ENCODE data around the gene HOMER3.

Gene HOMER3

GRCh38 chr19:18940769-18941627 is at the start of gene HOMER3:
Gene HOMER3 (minus strand): TSS chr19:18941217. CDS start chr19:18938982, 2,235 bp downstream.
- DNase-seq (ENCODE audit: low read depth) = peak; percentile 71

DNA sequence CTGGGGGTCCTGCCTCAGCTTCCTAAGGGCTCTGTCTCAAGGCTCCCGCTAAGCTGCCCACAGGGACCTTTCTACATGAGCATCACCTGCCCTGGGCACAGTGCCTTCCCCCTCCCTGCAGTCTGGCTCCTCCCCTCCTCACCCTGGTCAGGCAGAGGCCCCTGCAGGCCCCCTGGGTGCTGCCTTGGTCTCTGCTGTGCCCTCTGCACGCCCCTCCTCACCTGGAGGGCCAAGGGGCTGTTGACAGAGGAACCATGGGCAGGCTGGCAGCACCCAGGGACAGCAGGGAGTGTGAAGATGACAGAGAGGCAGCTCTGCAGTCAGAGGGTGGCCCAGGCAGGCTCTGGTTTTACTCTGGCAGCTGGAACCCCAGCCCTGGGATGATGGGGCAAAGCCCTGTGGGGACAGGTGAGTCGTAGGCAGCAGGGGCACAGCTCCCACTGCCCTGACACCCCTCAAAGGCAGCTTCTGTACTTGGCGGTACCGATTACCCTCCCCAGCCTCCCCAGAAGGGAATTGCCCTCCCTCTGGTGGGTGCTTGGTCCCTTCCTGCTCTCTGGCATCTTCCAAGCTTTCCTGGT is 49.2 kb upstream of the HOMER3 start:
- DNase-seq (ENCODE audit: low read depth) = no peak

- DNase-seq (ENCODE audit: low read depth) = no peak
Observed at GRCh38 chr19:18989316-18989715, 48.3 kb upstream of the HOMER3 start.

DNA sequence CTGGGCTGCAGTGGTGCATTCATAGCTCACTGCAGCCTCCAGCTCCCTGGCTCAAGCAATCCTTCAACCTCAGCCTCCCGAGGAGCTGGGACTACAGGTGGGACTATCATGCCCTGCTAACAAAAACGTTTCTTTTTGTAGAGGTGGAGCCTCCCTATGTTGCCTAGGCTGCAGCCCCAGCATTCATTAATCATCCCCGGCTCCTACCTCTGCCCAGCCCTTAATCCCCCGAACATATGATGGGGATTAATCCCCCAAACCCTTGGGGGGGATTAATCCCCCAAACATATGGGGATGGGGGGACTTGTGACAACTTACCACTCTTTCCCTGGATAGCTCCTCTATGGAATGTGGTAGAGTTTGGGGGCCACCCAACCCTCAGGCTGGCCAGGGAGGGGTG is 46.4 kb upstream of the HOMER3 start:
- DNase-seq (ENCODE audit: low read depth) = no peak

DNA sequence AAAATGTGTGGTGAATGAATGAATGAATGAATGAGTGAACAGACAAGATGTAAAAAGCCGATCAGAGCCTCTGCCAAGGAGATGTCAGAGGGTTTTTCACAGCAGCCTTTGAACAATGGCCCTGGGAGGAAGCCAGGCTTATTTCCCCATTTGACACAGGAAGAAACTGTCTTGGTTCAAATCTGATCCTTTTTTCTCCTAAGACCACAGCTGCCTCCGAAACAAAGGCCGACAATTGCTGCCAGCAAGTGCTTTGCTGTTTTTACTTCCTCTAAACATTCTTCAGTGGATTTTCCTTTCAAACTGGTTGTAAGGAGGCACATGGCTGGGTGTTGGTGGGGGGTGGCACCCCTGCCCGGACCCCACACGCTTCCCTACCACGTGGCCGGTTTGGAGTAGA is 44.2 kb upstream of the HOMER3 start:
- DNase-seq (ENCODE audit: low read depth) = no peak

DNA sequence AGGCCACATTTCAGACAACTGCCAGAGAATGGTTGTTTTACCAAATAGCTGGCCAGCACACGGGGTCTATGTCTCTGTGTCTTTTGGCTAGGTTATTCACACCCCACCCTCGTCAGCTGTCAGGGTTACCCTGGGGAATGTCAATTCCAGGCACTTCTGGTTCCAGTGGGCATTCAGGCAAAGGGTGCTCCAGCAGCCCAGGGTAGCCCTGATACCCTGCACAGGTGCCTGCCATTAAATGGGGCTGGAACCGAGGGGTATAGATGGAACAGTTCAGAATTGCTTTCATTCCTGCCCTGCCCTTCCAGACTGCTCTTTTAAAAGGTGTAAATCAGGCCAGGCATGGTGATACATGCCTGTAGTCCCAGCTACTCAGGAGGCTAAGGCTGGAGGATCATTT is 43.2 kb upstream of the HOMER3 start:
- no peak for DNase-seq (ENCODE audit: low read depth)

GRCh38 chr19:18982669-18983068 is 41.7 kb upstream of the HOMER3 start:
- DNase-seq (ENCODE audit: low read depth) = no peak

- no peak for DNase-seq (ENCODE audit: low read depth)
Observed at GRCh38 chr19:18980432-18981020, 39.5 kb upstream of the HOMER3 start.

GRCh38 chr19:18978616-18979015 is 37.6 kb upstream of the HOMER3 start:
- DNase-seq (ENCODE audit: low read depth) = no peak

GRCh38 chr19:18975869-18976268 is 34.9 kb upstream of the HOMER3 start:
- DNase-seq (ENCODE audit: low read depth) = no peak

- DNase-seq (ENCODE audit: low read depth) = no peak
Observed at GRCh38 chr19:18975011-18975410, 34.0 kb upstream of the HOMER3 start.

GRCh38 chr19:18972851-18973250 is 31.8 kb upstream of the HOMER3 start:
- no peak for DNase-seq (ENCODE audit: low read depth)

- DNase-seq (ENCODE audit: low read depth) = no peak
Observed at GRCh38 chr19:18972301-18972811, 31.3 kb upstream of the HOMER3 start.

GRCh38 chr19:18969931-18970659 is 29.1 kb upstream of the HOMER3 start:
- no peak for DNase-seq (ENCODE audit: low read depth)

GRCh38 chr19:18967358-18968146 is 26.5 kb upstream of the HOMER3 start:
- no peak for DNase-seq (ENCODE audit: low read depth)

GRCh38 chr19:18966307-18966706 is 25.3 kb upstream of the HOMER3 start:
- DNase-seq (ENCODE audit: low read depth) = no peak

- no peak for DNase-seq (ENCODE audit: low read depth)
Observed at GRCh38 chr19:18964121-18964520, 23.1 kb upstream of the HOMER3 start.

DNA sequence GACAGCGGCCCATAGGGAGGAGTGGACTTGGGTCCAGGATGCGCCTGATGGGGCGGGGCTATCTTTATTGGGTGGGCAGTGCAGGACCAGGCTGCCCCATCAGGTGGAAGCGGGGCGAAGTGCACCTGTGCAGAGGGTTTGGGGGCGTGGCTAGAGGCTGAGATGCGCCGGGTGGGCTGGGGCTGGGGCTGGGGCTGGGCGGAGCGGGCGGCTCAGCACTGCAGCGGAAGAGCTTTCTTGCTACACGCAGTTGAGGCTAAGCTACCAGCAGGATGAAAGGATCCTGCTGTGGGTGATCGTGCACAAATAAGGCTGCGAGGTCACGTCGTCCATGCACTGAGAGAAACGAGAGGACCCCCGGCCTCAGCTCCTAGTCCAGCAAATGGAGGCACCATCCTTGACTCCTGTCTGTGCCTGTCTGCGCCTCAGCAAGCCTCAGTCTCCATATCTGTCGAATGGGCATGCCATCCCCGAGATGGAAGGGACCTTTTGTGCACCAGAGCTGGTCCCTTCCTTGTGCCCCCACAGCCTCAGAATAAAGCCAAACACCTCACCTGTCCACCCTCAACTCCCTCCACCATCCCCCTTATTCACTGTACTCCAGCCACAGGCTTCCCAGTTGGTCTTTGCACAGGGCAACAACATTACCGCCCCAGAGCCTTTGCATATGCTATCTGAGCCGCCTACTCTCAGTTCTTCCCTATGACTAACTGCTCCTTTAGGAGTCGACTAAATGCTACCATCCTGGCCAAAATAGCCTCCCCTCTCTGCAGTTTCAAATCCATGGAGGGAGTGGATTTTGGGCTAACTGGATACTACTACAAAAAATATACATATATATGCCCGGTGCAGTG is 21.0 kb upstream of the HOMER3 start:
- DNase-seq (ENCODE audit: low read depth) = no peak

DNA sequence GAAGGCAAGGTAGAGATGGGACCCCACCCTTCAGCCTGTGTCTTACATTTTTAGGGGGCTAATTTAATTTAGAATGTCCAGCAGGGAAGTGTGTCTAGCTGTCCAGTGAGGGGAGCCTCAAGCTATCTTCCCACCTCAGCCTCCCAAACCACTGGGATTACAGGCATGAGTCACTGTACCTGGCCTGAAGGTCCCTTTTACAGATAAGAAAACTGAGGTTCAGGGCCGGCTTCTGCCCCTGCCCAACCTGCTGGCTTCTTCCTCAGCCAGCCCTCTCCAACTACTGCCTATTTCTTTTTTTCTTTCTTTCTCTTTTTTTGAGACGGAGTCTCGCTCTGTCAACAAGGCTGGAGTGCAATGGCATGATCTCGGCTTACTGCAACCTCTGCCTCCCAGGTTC is 19.4 kb upstream of the HOMER3 start:
- no peak for DNase-seq (ENCODE audit: low read depth)

DNA sequence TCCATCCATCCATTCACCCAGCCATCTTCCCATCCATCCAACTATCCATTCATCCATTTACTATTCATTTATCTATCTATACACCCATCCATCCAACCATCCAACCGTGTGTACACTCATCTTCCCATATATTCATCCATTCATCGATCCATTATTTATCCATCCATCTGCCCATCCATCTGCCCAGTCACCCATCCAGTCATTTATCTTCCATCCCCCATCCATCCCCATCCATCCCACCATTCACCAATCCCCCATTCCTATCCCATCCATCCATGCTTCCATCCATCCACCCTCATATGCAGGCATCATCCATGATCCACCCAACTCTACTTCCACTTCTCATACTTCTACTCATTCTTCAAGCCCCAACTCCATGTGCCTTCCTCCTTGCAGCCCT is 14.0 kb upstream of the HOMER3 start:
- no peak for DNase-seq (ENCODE audit: low read depth)

DNA sequence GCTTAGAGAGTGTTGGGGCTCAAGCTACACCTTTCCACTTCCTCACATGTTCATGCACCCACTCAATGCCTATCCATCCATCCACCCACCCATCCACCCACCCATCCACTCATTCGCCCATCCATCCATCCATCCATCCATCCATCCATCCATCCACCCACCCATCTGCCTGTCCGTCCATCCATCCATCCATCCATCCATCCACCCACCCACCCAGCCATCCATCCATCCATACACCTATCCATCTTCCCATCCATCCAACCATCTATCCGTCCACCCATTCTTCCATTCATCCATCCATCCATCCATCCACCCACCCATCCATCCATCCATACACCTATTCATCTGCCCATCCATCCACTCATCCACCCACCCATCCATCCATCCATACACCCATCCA is 13.1 kb upstream of the HOMER3 start:
- DNase-seq (ENCODE audit: low read depth) = no peak

All from activated T-helper 9 cell treated with anti-CD3 and anti-CD28 coated beads, Interleukin-2, amount 50 U/mL, for 16 hours (primary cell).